GM18498 (cell line): ENCODE measurements around the gene KCNA10.
"Not testable (repeated sequence)": the region's sequence is repeated elsewhere in the genome, so short reads cannot be mapped to it uniquely, and the experiment has no call there.

Source experiments
- ATAC-seq: cut with Tn5 transposase; IDR thresholded peaks from one replicate; pipeline ENCODE4 v1.9.1; 2021; ENCODE audit warnings: mild to moderate bottlenecking, moderate library complexity; ENCODE audit not compliant: unreplicated experiment

The KCNA10 gene

DNA sequence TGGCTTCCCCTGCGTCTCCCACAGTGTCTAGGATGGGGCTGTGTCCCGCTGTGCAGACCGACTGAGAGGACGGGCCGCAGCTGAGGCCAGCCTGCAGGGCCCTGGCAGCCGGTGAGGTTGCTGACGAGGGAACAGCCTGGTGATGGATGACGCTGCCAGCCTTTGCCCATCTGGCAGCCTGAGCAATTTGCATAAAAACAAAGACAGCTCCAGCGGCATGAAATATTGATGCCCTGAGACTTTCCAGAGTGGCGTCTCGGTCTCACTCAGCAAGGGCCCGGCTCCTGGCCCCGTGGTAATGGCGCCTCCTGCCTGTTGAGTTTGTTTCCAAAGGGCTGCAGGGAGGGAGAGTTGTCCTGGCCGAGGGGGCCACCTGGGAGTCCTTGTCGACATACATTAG lies 19.1 kb upstream of the KCNA10 start:
- no peak for ATAC-seq

GRCh38 chr1:110535985-110536384 lies 17.0 kb upstream of the KCNA10 start:
- ATAC-seq: no peak

DNA sequence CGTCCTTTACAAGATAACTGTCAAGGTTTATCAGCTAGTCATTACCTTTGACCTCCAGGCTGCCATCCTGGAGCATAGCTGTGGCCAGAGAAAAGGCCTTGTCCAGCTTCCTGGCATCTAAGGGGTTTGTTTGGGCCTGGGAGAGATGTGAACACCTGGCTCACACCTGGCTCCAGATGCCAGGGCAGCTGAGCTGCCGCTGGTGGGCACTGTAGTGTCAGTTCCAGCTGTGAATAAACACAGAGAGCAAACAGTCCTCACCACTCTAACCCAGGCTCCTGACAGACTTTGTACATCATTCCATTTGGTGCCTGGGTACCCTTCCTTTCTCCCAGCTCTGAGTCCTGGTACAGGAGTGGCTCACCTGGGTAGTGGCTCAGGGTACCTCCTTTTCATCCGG lies 14.3 kb upstream of the KCNA10 start:
- ATAC-seq: no peak

- ATAC-seq: no peak
Observed at GRCh38 chr1:110529011-110529410, 10.0 kb upstream of the KCNA10 start.

DNA sequence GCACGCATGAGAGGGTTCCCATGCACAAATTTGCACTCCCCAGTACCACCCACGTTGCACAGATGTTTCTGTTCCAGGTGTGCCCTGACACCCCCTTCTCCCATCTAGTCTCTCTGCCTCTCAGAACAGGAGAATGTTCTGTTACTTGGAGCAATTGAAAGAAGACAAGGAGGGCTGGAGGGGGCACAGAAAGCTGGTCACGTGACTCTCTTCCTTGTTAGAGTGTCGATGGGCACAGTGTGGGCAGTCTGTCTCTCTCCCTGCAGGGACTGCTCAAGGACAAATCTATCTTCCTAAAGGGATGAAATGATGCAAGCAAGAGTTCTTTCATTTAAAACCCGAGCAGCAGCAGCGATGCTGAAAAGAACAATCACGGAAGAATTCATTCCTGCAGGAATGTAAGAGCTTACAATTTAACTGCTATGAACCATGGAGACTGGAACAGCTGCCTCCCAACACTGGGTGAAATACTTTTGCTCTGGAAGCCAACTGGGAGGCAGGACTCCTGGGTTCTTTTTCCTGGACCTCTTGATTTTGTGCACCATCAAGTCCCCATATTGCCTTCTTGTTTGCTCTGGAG lies 7.3 kb upstream of the KCNA10 start:
- no peak for ATAC-seq

- ATAC-seq: no peak
Observed at GRCh38 chr1:110525249-110525595, 6.2 kb upstream of the KCNA10 start.

- ATAC-seq: no peak
Observed at GRCh38 chr1:110524311-110525248, 5.6 kb upstream of the KCNA10 start.

- ATAC-seq: no peak
Observed at GRCh38 chr1:110523011-110523410, 4.0 kb upstream of the KCNA10 start.

GRCh38 chr1:110522560-110522959 lies 3.6 kb upstream of the KCNA10 start:
- no peak for ATAC-seq

- ATAC-seq: no peak
Observed at GRCh38 chr1:110520827-110521226, 1.9 kb upstream of the KCNA10 start.

DNA sequence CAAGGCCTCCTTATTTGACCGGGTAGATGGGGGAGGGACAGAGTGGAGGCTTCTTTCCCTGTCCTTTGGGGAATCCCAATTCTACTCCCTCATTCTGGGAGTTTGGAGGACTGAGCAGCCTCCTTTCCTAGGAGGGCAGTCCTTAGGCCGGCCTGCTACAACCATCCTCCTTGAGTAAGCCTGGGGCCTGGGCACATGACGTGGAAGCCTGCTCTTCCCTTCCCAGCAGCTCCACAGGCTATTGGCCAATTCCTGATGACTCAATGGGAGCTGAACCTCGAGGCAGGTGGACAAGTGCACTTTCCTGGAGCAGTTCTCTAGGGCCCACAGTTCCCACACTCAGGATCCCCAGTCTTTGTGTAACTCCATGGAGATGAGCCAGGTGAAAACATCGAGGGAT lies 3.1 kb downstream of the KCNA10 start:
- ATAC-seq: no peak

- no peak for ATAC-seq
Observed at GRCh38 chr1:110515041-110515440, 3.9 kb downstream of the KCNA10 start.

DNA sequence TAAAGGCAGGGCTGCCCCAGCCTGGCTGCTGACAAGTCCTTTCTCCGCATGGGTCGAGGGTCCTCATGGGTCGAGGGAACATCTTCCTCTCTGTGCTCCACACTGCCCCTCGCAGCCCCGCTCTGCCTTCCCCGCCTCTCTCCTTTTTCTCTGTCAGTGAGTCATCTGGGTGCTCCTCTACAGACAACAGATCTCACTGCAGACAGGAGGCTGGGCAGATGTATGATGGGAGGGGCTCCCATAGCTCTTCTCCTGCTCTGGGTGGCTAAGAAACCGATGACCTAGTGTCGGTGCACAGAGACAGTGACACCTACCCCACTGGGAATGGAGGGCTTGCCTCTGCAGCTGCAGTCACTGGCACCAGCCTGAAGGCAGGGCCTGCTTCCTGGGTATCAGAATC lies 5.5 kb downstream of the KCNA10 start:
- no peak for ATAC-seq

DNA sequence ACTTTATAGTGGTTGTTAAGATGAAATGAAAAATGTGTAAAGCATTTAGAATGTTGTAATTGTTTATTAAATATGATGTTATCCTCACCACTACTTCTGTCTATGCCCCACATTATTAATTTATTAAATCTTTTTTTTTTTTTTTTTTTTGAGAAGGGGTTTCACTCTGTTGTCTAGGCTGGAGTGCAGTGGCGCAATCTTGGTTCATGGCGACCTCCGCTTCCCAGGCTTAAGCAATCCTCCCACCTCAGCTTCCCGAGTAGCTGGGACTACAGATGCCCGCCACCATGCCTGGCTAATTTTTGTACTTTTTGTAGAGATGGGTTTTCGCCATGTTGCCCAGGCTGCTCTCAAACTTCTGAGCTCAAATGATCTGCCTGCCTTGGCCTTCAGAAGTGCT lies 7.5 kb downstream of the KCNA10 start:
- no peak for ATAC-seq

DNA sequence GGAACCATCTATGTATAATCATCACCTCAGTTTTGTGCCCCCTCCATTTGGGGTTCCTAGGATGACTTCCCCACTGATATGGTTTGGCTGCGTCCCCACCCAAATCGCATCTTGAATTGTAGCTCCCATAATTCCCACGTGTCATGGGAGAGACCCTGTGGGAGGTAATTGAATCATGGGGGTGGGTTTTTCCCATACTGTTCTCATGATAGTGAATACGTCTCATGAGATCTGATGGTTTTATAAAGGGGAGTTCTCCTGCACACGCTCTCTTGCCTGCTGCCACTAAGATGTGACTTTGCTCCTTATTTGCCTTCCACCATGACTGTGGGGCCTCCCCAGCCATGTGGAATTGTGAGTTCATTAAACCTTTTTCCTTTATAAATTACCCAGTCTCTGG lies 8.1 kb downstream of the KCNA10 start:
- not testable (repeated sequence) for ATAC-seq

DNA sequence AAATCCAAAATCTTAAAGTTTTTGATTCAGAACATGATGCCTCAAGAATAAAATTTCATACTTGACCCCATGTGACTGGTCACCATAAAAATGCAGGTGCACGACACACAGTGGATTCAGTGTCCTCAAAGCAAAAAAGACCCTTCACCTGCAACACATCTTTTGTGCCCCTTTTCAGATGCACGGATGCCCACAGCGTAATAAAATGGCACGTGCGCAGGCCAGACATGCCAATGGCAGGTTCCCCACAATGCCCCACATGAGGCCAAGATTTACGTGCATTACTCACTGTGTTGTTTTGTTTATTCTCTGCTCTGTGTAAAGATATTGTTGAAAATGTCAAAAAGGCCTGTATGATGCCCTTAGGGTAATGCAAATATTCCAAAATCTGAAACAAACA lies 9.3 kb downstream of the KCNA10 start:
- no peak for ATAC-seq

- no peak for ATAC-seq
Observed at GRCh38 chr1:110508028-110508940, 10.7 kb downstream of the KCNA10 start.

DNA sequence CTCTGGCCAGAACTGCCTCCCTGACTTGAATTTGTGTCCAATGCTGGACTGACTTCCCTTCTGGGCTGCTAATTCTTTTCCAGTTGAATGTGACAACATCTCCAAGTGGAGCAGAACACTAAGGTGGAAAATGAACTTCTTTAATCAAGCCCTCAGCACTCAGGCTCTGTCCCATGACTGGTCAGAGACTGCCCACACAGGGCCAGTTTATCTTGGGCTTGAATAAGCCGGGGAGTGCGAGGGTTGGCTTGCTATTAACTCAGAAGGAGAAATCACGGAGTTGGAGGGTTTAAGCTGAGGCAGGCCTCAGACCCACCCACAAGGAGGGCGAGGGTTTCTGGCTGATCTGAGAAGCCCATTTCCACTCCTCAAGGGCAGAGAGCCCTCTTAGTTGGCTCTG lies 12.4 kb downstream of the KCNA10 start:
- no peak for ATAC-seq

- no peak for ATAC-seq
Observed at GRCh38 chr1:110505596-110505995, 13.4 kb downstream of the KCNA10 start.

DNA sequence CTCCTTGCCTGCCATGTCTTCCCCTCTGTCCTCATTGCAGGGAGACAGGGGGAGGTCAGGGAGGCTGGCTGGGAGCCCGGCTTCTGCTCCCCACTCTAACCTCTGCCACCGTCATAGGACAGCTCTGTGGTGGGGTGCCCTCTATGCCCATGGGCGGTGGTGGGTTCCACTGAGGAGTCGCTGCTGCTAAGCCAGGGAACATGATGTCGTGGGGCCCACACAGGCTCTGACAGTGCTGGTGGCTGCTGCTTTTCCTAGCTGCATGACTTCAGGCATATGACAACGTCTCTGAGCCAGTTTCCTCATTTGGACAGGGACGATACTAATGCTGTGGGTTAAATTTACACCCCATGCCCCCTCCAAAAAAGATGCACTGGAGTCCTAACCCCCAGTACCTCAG lies 14.7 kb downstream of the KCNA10 start:
- ATAC-seq: no peak

DNA sequence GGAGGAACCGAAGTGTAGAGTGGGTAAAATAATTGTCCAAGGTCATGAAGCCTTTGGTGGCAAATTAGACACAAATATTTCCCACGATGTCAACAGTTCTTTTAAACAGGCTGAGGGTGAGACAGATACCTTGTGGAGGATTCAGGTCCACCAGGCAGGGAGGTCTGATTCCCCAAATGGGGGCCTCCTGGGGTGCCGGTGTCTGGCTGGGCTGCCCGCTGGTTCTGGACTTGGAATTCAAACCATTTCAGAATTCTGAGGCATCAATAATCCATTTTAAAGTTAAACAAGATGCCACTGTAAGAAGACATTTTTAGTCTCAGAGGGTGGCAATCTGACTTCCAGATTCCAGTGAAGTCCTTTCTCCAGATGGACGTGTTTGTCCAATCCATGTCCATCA lies 15.5 kb downstream of the KCNA10 start:
- ATAC-seq: no peak
